ENCODE measurements around the gene MVB12B. TPM values are rescaled to one million over a fixed set of nuclear protein-coding genes. Genes with fewer than 3 reads are reported as not detected.
A peak's percentile ranks its signal among the peaks of the same experiment; 100 is the strongest.

Gene MVB12B
- total RNA-seq, 1 donor from 2014 or later: 12.8 TPM

DNA sequence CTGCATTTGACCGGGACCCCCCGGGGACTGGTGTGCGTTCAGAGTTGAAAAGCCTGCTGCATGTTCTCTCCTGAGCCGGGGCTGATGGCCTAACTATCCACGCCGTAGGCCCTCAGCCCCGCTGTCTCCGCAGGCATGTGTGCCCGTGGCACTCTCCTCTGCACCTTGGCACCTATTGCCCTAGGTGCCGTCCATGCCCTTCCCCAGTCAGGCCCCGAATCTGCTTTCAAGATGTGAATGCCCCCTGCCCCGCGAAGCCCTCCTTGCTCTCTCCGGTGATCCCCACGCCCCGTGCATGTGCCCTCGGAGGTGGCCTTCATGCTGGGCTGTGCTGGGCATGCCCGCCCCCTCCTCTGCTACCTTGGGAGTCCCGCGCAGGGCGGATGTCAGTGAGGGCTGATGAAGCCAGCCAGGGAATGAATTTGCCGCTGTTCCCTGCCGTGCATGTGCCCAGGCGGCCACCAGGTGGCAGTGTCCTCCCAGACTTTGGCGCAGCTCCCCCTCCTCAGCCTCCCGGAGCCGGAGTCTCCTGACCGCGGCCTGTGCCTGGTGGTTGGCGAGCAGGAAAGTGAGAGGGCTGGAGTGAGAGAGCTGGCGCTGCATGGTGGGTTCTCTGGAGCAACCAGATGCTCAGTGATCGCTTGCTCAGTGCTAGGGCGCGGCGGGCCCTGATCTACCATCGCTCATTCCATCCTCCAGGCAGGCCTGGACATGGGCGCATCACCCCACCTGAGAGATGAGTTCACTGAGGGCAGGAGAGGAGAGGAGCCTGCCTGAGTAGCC is 174.2 kb downstream of the MVB12B start:
- H3K36me3 ChIP-seq (ENCODE audit: insufficient read depth, low read length): no peaks in the 10 kb centered on the region
- no peak overlapping the region for H3K4me3 Mint-ChIP-seq (ENCODE audit: unreplicated experiment)
- no peak for FAIRE-seq
- H3K27ac ChIP-seq (ENCODE audit: low read depth, low read length): no peak overlapping the region
- peaks cover 18% of the 10 kb centered on the region for H3K27me3 Mint-ChIP-seq (ENCODE audit: low read depth, unreplicated experiment)
- H3K9ac ChIP-seq (ENCODE audit: low read length): no peak overlapping the region
- H3K4me1 ChIP-seq (ENCODE audit: insufficient read depth, low read length): peaks cover 18% of the 10 kb centered on the region
- H3K4me2 ChIP-seq (ENCODE audit: low read length): peak overlapping the region; percentile 35
- no peak overlapping the region for H2AFZ ChIP-seq (ENCODE audit: low read depth, low read length)
- H3K4me3 ChIP-seq (ENCODE audit: insufficient read depth, low read depth, low read length): no peak overlapping the region
- peaks cover 8% of the 10 kb centered on the region for H4K20me1 ChIP-seq (ENCODE audit: insufficient read depth, low read length)
- no peak overlapping the region for H3K27ac Mint-ChIP-seq (ENCODE audit: unreplicated experiment)
- DNase-seq (ENCODE audit: low read depth): peak; percentile 46
- H3K27me3 ChIP-seq (ENCODE audit: insufficient read depth, low read length): no peaks in the 10 kb centered on the region
- H3K9me3 ChIP-seq (ENCODE audit: insufficient read depth, low read depth, low read length): no peaks in the 10 kb centered on the region
- peaks cover 2% of the 10 kb centered on the region for H3K36me3 Mint-ChIP-seq (ENCODE audit: low read depth, unreplicated experiment)
- no peak for TF ChIP-seq EZH2 (IDR thresholded peaks at IDR 0.05; ENCODE audit: insufficient read depth, low read length)
- TF ChIP-seq, protein P1, sequence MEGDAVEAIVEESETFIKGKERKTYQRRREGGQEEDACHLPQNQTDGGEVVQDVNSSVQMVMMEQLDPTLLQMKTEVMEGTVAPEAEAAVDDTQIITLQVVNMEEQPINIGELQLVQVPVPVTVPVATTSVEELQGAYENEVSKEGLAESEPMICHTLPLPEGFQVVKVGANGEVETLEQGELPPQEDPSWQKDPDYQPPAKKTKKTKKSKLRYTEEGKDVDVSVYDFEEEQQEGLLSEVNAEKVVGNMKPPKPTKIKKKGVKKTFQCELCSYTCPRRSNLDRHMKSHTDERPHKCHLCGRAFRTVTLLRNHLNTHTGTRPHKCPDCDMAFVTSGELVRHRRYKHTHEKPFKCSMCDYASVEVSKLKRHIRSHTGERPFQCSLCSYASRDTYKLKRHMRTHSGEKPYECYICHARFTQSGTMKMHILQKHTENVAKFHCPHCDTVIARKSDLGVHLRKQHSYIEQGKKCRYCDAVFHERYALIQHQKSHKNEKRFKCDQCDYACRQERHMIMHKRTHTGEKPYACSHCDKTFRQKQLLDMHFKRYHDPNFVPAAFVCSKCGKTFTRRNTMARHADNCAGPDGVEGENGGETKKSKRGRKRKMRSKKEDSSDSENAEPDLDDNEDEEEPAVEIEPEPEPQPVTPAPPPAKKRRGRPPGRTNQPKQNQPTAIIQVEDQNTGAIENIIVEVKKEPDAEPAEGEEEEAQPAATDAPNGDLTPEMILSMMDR (IDR thresholded peaks at IDR 0.05; ENCODE audit: insufficient read depth, low read depth, low read length): peak; percentile 76
- no peaks in the 10 kb centered on the region for H3K79me2 ChIP-seq (ENCODE audit: insufficient read depth, low read length)
- no peaks in the 10 kb centered on the region for H3K9me3 Mint-ChIP-seq (ENCODE audit: unreplicated experiment)
- peaks cover 3% of the 10 kb centered on the region for H3K4me1 Mint-ChIP-seq (ENCODE audit: low read depth, unreplicated experiment)

DNA sequence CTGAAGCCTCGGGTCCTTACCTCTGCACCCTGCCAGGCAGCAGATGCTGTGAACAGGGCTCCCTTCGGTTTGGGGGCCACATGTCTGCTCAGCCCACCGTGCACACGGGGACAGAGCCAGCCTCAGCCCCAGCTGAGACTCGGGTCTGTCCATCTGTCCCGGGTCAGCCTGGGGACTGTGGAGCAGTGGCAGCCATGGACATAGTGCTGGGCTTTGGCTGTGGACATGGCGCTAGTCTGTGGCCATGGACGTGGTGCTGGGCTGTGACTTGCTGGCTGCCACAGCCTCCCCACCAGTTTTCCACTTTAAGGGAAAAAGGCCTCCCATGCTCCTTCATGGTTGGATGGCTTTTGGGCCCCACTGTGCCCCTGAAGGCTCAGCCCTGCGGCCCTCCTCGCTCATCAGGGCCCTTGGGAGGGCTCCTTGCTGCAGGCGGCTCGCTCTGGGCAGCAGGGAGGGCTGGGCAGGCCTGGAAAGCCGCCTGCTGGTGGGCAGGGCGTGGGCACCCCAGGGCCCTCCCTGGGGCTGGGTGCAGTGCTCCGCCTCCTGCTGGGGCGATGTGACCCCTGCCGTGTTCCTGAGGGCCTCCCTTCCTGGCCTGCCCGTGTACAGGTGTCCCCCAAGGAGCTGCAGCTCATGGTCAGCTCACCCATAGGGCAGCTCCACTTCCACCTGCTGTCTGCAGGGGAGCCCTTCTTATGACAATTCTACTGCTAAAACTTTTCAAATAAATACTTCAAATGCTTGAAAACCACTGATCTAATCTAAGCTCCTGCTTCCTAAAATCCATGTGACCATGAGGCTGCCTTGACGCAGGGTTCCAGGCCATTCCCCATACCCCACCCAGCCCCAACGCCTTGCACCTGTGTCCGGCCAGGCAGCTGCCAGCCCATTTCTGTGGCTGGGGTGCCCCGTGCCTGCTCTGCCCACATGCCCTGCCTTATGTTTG is 175.0 kb downstream of the MVB12B start:
- Histone ChIP-seq H3K27me3 (ENCODE audit: insufficient read depth, low read length) (no peaks in the 10 kb centered on the region), H3K4me3 (ENCODE audit: insufficient read depth, low read depth, low read length) (no peak overlapping the region), H3K9ac (ENCODE audit: low read length) (no peak overlapping the region), H4K20me1 (ENCODE audit: insufficient read depth, low read length) (peaks cover 8% of the 10 kb centered on the region), H3K27ac (ENCODE audit: low read depth, low read length) (no peak overlapping the region), H3K9me3 (ENCODE audit: insufficient read depth, low read depth, low read length) (no peaks in the 10 kb centered on the region), H3K79me2 (ENCODE audit: insufficient read depth, low read length) (no peaks in the 10 kb centered on the region), H3K4me2 (ENCODE audit: low read length) (no peak overlapping the region), H2AFZ (ENCODE audit: low read depth, low read length) (no peak overlapping the region), H3K36me3 (ENCODE audit: insufficient read depth, low read length) (no peaks in the 10 kb centered on the region), H3K4me1 (ENCODE audit: insufficient read depth, low read length) (peaks cover 18% of the 10 kb centered on the region)
- DNase-seq (ENCODE audit: low read depth): no peak
- H3K27ac Mint-ChIP-seq (ENCODE audit: unreplicated experiment): no peak overlapping the region
- H3K9me3 Mint-ChIP-seq (ENCODE audit: unreplicated experiment): no peaks in the 10 kb centered on the region
- H3K4me3 Mint-ChIP-seq (ENCODE audit: unreplicated experiment): no peak overlapping the region
- FAIRE-seq: no peak
- H3K36me3 Mint-ChIP-seq (ENCODE audit: low read depth, unreplicated experiment): peaks cover 2% of the 10 kb centered on the region
- peaks cover 3% of the 10 kb centered on the region for H3K4me1 Mint-ChIP-seq (ENCODE audit: low read depth, unreplicated experiment)
- no peak for TF ChIP-seq EZH2 (IDR thresholded peaks at IDR 0.05; ENCODE audit: insufficient read depth, low read length)
- TF ChIP-seq, protein P1 (IDR thresholded peaks at IDR 0.05; ENCODE audit: insufficient read depth, low read depth, low read length): no peak
- H3K27me3 Mint-ChIP-seq (ENCODE audit: low read depth, unreplicated experiment): peaks cover 20% of the 10 kb centered on the region

All from astrocyte (in vitro differentiated cells and primary cell).